LNCaP clone FGC (cell line): Measurements from ENCODE around the gene FOXN3.

Experiments used
- DNase-seq: peaks from one replicate; pipeline ENCODE4 v3.0.0-alpha.2; 2011; ENCODE audit warnings: low read depth
- H3K4me3 ChIP-seq: 2 replicates; pipeline ENCODE4 v1.5.1; 2011; ENCODE audit warnings: mild to moderate bottlenecking, low read depth, low read length, control low read depth
- TF ChIP-seq, protein P1 (sequence below): IDR thresholded peaks from 2 replicates; pipeline ENCODE4 v1.5.1; 2012; ENCODE audit warnings: mild to moderate bottlenecking; ENCODE audit not compliant: control insufficient read depth, insufficient read depth; ENCODE audit errors: extremely low read depth

The FOXN3 gene

DNA sequence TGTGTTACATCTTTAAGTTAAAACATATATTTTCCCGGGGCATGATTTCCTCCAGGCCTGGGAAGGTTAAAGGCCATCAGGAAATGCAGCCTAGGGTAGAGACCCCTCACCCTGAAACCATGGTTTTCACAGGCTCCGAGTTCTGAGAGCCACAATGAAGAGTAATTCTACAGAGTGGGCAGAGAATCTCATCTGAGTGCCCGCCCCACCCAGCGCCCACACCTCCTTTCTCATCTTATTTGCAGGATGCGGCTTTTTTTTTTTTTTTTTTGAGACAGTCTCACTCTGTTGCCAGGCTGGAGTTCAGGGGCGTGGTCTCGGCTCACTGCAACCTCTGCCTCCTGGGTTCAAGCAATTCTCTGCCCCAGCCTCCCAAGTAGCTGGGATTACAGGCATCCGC lies 170.7 kb downstream of the FOXN3 start:
- TF ChIP-seq, protein P1, sequence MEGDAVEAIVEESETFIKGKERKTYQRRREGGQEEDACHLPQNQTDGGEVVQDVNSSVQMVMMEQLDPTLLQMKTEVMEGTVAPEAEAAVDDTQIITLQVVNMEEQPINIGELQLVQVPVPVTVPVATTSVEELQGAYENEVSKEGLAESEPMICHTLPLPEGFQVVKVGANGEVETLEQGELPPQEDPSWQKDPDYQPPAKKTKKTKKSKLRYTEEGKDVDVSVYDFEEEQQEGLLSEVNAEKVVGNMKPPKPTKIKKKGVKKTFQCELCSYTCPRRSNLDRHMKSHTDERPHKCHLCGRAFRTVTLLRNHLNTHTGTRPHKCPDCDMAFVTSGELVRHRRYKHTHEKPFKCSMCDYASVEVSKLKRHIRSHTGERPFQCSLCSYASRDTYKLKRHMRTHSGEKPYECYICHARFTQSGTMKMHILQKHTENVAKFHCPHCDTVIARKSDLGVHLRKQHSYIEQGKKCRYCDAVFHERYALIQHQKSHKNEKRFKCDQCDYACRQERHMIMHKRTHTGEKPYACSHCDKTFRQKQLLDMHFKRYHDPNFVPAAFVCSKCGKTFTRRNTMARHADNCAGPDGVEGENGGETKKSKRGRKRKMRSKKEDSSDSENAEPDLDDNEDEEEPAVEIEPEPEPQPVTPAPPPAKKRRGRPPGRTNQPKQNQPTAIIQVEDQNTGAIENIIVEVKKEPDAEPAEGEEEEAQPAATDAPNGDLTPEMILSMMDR, result no peak
- no peak overlapping the region for H3K4me3 ChIP-seq
- DNase-seq, result no peak

DNA sequence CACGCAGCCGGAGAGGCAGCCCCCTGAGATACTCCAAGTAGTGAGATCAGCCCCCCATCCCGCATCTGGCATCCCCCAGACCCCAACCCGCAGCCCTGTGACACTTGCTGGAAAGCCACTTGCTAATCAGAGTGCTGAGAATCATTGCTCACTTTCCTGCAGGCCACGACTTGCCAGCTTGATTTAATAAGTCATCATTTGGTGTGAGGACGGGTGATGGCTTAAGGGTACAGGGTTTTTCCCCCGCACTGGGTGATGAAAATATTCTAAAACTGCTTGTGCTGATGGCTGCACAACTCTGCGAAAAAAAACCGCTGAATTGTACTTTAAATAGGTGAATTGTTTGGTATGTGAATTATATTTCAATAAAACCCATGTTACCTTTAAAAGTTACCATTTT lies 171.2 kb downstream of the FOXN3 start:
- no peak for DNase-seq
- TF ChIP-seq, protein P1, result no peak
- no peak overlapping the region for H3K4me3 ChIP-seq

DNA sequence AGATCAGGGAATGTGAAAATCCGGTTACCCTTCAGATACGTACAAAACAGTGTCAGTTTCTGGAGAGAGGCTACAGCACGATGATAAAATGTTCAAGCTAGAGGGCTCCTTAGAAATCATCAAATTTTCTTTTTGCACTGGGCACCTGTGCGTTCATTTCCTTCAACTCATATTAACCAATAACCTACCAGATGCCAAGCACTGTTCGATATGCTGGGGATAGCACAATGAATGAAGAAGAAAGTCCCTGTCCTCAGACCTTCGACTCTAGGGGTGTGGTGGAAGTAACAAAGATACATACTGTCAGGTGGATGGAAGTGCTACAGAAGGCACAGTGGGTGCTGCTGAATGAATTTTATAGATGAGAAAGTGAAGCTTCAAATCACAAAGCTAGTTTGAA lies 172.3 kb downstream of the FOXN3 start:
- TF ChIP-seq, protein P1, result no peak
- DNase-seq, result no peak
- H3K4me3 ChIP-seq, result no peak overlapping the region

DNA sequence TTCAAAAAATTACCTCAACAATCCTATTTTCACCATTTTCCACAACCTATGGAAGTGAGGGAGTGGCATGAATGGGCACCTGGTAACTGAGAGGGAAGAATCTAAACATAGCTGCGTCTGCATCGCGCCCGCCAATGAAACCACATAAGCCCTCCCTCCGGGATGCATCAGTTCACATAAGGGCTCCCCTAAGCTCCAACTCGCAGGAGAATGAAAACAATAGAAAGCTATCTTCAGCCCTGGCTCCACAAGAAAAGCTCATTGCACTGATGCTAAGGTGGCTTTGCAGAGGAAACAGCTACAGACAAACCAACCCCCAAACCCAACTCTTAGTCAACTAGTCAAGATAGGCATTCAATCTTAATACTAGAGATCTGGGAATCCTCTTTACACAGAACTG lies 173.3 kb downstream of the FOXN3 start:
- H3K4me3 ChIP-seq, result no peak overlapping the region
- TF ChIP-seq, protein P1, result no peak
- no peak for DNase-seq

DNA sequence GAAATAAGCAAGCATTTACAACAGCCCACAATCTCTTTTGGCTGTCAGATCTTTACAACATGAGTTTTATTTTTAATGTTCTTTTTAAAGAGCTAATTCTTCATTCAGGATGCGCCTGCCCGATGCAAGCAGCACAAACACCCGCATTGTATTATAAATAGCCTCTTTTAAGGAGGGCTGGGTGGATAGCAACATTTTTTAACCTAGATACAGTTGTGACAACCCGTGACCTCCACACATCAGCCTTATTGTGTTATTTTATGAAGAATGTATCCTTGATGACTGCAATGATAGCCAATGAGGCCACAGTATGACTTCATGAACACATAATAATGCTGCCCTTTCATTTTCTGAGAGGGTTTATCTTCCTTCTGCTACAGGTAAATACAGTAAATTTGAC lies 173.7 kb downstream of the FOXN3 start:
- H3K4me3 ChIP-seq, result no peak overlapping the region
- no peak for DNase-seq
- TF ChIP-seq, protein P1, result no peak

DNA sequence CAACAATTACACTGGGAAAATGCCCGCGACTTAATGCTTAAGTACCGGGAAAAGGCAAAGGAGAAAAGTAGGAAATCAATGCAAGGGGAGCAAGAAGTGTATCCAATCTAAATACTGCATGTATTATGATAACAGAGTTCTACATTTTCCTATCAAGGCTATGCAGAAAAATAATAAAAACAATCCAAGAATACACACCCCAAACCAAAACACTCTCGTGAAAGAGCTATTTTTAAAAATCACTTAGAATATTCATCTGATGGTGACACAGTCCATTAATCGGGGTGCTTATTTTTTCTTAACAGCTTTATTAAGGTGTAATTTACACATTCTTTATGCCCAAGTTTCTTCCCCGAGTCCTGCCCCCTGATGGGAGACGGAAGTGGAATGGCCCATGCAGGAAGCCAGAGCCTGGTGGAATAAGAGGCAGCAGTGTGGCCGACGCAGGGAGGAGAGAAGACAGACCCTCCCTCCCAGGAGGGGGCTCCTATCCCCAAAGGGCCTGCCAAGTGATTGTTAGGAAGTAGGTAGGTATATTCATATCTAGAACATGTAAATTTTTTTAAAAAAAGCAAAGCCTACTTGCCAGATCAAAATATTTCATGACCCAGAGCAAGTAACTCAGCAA lies 174.3 kb downstream of the FOXN3 start:
- no peak for DNase-seq
- TF ChIP-seq, protein P1, result no peak
- no peak overlapping the region for H3K4me3 ChIP-seq
